ENCODE measurements around the gene CAMK2A. TPM values are rescaled to one million over a fixed set of nuclear protein-coding genes. Genes with fewer than 3 reads are reported as not detected.

The CAMK2A gene
- total RNA-seq, 6 experiments from 2014 or later = 0.10 to 0.26 (median 0.23) TPM; not detected in 3

GRCh38 chr5:150189728-150190502, 99.7 kb downstream of the CAMK2A start, which contains the start of gene SLC6A7:
SLC6A7 (plus strand) TSS chr5:150190062; CDS start chr5:150190328, 266 bp downstream.
- H3K9me3 ChIP-seq = no peaks in the 10 kb centered on the region
- H3K4me1 ChIP-seq = peaks cover 0 to 13% (median 6%) of the 10 kb centered on the region in 4 donors
- H3K27ac ChIP-seq = no peak within 1 kb of the TSS
- no peak within 1 kb of the TSS for H3K4me3 ChIP-seq
- no peak for TF ChIP-seq POLR2A (IDR thresholded peaks at IDR 0.05)
- TF ChIP-seq CTCF (IDR thresholded peaks at IDR 0.05) = no peak
- no peak for DNase-seq
- no peaks in the 10 kb centered on the region for H3K27me3 ChIP-seq
- no peaks in the 10 kb centered on the region for H3K36me3 ChIP-seq
- intact Hi-C loops (cut with DNase I) = no loop called here
- no peak for ATAC-seq
- 17% methylated on average over 13 of the region's 58 CpGs for WGBS (ENCODE audit: insufficient coverage, low coverage, low lambda C conversion rate, missing lambda C conversion rate)

GRCh38 chr5:150189326-150189725, 100.2 kb downstream of the CAMK2A start:
- H3K9me3 ChIP-seq = no peaks in the 10 kb centered on the region
- peaks cover 0 to 16% (median 7%) of the 10 kb centered on the region in 4 donors for H3K4me1 ChIP-seq
- H3K27ac ChIP-seq = no peak overlapping the region
- ATAC-seq (no peak), DNase-seq (no peak)
- H3K27me3 ChIP-seq = no peaks in the 10 kb centered on the region
- 70% methylated on average over 3 of the region's 3 CpGs for WGBS (ENCODE audit: insufficient coverage, low coverage, low lambda C conversion rate, missing lambda C conversion rate)
- H3K36me3 ChIP-seq = no peaks in the 10 kb centered on the region
- TF ChIP-seq CTCF (IDR thresholded peaks at IDR 0.05) (no peak), POLR2A (IDR thresholded peaks at IDR 0.05) (no peak)
- no peak overlapping the region for H3K4me3 ChIP-seq
- intact Hi-C loops (cut with DNase I) = no loop called here

- Histone ChIP-seq H3K27me3 (no peaks in the 10 kb centered on the region), H3K36me3 (no peaks in the 10 kb centered on the region), H3K4me1 (peaks cover 0 to 16% (median 7%) of the 10 kb centered on the region in 4 donors), H3K27ac (no peak overlapping the region), H3K9me3 (no peaks in the 10 kb centered on the region), H3K4me3 (no peak overlapping the region)
- intact Hi-C loops (cut with DNase I) = no loop called here
- ATAC-seq = no peak
- DNase-seq = no peak
- TF ChIP-seq CTCF (IDR thresholded peaks at IDR 0.05) (no peak), POLR2A (IDR thresholded peaks at IDR 0.05) (no peak)
- 100% methylated on average over 1 of the region's 3 CpGs for WGBS (ENCODE audit: insufficient coverage, low coverage, low lambda C conversion rate, missing lambda C conversion rate)
Observed at GRCh38 chr5:150188146-150188842, 101.3 kb downstream of the CAMK2A start.

GRCh38 chr5:150186897-150187296, 102.7 kb downstream of the CAMK2A start:
- H3K36me3 ChIP-seq = no peaks in the 10 kb centered on the region
- TF ChIP-seq POLR2A (IDR thresholded peaks at IDR 0.05) (no peak), CTCF (IDR thresholded peaks at IDR 0.05) (no peak)
- intact Hi-C loops (cut with DNase I) = no loop called here
- H3K27ac ChIP-seq = no peak overlapping the region
- no peak for DNase-seq
- ATAC-seq = no peak
- no peaks in the 10 kb centered on the region for H3K9me3 ChIP-seq
- H3K27me3 ChIP-seq = no peaks in the 10 kb centered on the region
- peaks cover 0 to 16% (median 7%) of the 10 kb centered on the region in 4 donors for H3K4me1 ChIP-seq
- no peak overlapping the region for H3K4me3 ChIP-seq
- WGBS (ENCODE audit: insufficient coverage, low coverage, low lambda C conversion rate, missing lambda C conversion rate) = 65% methylated on average over 3 of the region's 4 CpGs
